ENCODE results near the gene FANCM. TPM values are rescaled to one million over a fixed set of nuclear protein-coding genes. Genes with fewer than 3 reads are reported as not detected.

Gene FANCM, protein sequence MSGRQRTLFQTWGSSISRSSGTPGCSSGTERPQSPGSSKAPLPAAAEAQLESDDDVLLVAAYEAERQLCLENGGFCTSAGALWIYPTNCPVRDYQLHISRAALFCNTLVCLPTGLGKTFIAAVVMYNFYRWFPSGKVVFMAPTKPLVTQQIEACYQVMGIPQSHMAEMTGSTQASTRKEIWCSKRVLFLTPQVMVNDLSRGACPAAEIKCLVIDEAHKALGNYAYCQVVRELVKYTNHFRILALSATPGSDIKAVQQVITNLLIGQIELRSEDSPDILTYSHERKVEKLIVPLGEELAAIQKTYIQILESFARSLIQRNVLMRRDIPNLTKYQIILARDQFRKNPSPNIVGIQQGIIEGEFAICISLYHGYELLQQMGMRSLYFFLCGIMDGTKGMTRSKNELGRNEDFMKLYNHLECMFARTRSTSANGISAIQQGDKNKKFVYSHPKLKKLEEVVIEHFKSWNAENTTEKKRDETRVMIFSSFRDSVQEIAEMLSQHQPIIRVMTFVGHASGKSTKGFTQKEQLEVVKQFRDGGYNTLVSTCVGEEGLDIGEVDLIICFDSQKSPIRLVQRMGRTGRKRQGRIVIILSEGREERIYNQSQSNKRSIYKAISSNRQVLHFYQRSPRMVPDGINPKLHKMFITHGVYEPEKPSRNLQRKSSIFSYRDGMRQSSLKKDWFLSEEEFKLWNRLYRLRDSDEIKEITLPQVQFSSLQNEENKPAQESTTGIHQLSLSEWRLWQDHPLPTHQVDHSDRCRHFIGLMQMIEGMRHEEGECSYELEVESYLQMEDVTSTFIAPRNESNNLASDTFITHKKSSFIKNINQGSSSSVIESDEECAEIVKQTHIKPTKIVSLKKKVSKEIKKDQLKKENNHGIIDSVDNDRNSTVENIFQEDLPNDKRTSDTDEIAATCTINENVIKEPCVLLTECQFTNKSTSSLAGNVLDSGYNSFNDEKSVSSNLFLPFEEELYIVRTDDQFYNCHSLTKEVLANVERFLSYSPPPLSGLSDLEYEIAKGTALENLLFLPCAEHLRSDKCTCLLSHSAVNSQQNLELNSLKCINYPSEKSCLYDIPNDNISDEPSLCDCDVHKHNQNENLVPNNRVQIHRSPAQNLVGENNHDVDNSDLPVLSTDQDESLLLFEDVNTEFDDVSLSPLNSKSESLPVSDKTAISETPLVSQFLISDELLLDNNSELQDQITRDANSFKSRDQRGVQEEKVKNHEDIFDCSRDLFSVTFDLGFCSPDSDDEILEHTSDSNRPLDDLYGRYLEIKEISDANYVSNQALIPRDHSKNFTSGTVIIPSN (N-terminal part only)
- 3.0 TPM for polyA plus RNA-seq (2012; ENCODE audit: low read depth, missing spikeins)

- peak; percentile 90 for FAIRE-seq
- DNase-seq (ENCODE audit: insufficient read length, low spot score), result peak; percentile 47
- TF ChIP-seq POU2F2 (IDR thresholded peaks at IDR 0.05; ENCODE audit: low read depth, low read length) (peak; percentile 73), POLR2A (IDR thresholded peaks at IDR 0.05; ENCODE audit: low read depth, low read length) (peak; percentile 74; the same call in 1 of the 2 replicates), TAF1 (IDR thresholded peaks at IDR 0.05; ENCODE audit: low read depth, low read length) (peak; percentile 60; the same call in 1 of the 2 replicates), PAX5 (IDR thresholded peaks at IDR 0.05; ENCODE audit: insufficient read depth, low read length, severe bottlenecking) (no peak), POLR2AphosphoS5 (IDR thresholded peaks at IDR 0.05; ENCODE audit: low read depth, low read length) (peak; percentile 75; the same call in 1 of the 2 replicates)
Measured at GRCh38 chr14:45135659-45136395, at the start of gene FANCM. FANCM (plus strand) TSS chr14:45135930; CDS start chr14:45136032, 102 bp downstream.

GRCh38 chr14:45089813-45090212 is 45.9 kb upstream of the FANCM start:
- TF ChIP-seq TAF1 (IDR thresholded peaks at IDR 0.05; ENCODE audit: low read depth, low read length), result no peak
- TF ChIP-seq PAX5 (IDR thresholded peaks at IDR 0.05; ENCODE audit: insufficient read depth, low read length, severe bottlenecking), result no peak
- TF ChIP-seq SPI1 (IDR thresholded peaks at IDR 0.05; ENCODE audit: low read depth, low read length), result no peak
- TF ChIP-seq POU2F2 (IDR thresholded peaks at IDR 0.05; ENCODE audit: low read depth, low read length), result no peak
- no peak for TF ChIP-seq POLR2A (IDR thresholded peaks at IDR 0.05; ENCODE audit: low read depth, low read length)
- FAIRE-seq (no peak), DNase-seq (ENCODE audit: insufficient read length, low spot score) (no peak)

DNA sequence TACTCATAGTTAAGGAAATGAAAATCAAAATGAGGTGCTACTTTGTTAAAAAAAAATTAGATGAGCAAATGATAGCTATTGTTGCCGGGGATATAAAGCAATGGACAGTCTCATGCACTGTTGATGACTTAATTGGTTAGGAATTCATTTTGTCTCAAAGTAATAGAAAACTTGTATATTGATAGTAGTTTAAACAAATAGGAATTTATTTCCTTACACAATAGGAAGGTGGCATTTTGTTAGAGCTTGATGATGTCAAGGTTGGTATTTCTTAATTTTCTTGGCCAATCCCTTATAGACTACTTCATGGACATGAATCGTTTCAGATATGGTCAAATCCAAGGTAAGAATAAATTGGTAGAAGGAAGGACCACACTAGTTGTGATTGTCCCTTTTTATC is 44.0 kb upstream of the FANCM start:
- TF ChIP-seq POU2F2 (IDR thresholded peaks at IDR 0.05; ENCODE audit: low read depth, low read length) (no peak), POLR2AphosphoS5 (IDR thresholded peaks at IDR 0.05; ENCODE audit: low read depth, low read length) (no peak), PAX5 (IDR thresholded peaks at IDR 0.05; ENCODE audit: insufficient read depth, low read length, severe bottlenecking) (no peak), TAF1 (IDR thresholded peaks at IDR 0.05; ENCODE audit: low read depth, low read length) (no peak), POLR2A (IDR thresholded peaks at IDR 0.05; ENCODE audit: low read depth, low read length) (no peak), SPI1 (IDR thresholded peaks at IDR 0.05; ENCODE audit: low read depth, low read length) (no peak)
- no peak for DNase-seq (ENCODE audit: insufficient read length, low spot score)
- FAIRE-seq, result no peak

- TF ChIP-seq TAF1 (IDR thresholded peaks at IDR 0.05; ENCODE audit: low read depth, low read length) (no peak), POLR2AphosphoS5 (IDR thresholded peaks at IDR 0.05; ENCODE audit: low read depth, low read length) (no peak), POLR2A (IDR thresholded peaks at IDR 0.05; ENCODE audit: low read depth, low read length) (no peak), SPI1 (IDR thresholded peaks at IDR 0.05; ENCODE audit: low read depth, low read length) (no peak), POU2F2 (IDR thresholded peaks at IDR 0.05; ENCODE audit: low read depth, low read length) (no peak)
- DNase-seq (ENCODE audit: insufficient read length, low spot score), result no peak
- no peak for FAIRE-seq
Measured at GRCh38 chr14:45094275-45094674, 41.5 kb upstream of the FANCM start.

- TF ChIP-seq POLR2A (IDR thresholded peaks at IDR 0.05; ENCODE audit: low read depth, low read length) (no peak), POLR2AphosphoS5 (IDR thresholded peaks at IDR 0.05; ENCODE audit: low read depth, low read length) (no peak), PAX5 (IDR thresholded peaks at IDR 0.05; ENCODE audit: insufficient read depth, low read length, severe bottlenecking) (no peak), POU2F2 (IDR thresholded peaks at IDR 0.05; ENCODE audit: low read depth, low read length) (no peak), SPI1 (IDR thresholded peaks at IDR 0.05; ENCODE audit: low read depth, low read length) (no peak), TAF1 (IDR thresholded peaks at IDR 0.05; ENCODE audit: low read depth, low read length) (no peak)
- DNase-seq (ENCODE audit: insufficient read length, low spot score), result no peak
- FAIRE-seq, result peak; percentile 65
Measured at GRCh38 chr14:45095143-45095542, 40.6 kb upstream of the FANCM start.

DNA sequence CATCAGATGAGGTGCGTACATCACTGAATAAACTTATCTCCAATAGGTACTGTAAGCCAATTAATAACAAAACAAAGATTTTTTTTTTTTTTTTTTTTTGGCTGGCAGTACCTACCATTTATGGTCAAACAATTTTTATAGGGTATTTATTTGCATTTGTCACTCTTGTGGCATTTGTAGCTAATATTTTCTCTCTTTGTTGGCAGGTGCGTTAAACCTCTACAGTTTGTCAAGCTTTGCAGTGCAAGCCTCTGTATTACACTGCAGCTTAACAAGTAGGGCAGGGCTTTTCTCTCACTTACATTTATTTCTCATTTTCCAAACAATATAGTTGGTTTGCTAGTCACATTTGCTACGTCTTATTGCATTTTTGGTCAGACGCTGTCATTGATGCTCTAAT is 39.5 kb upstream of the FANCM start:
- TF ChIP-seq PAX5 (IDR thresholded peaks at IDR 0.05; ENCODE audit: insufficient read depth, low read length, severe bottlenecking) (no peak), TAF1 (IDR thresholded peaks at IDR 0.05; ENCODE audit: low read depth, low read length) (no peak), POLR2A (IDR thresholded peaks at IDR 0.05; ENCODE audit: low read depth, low read length) (no peak), POU2F2 (IDR thresholded peaks at IDR 0.05; ENCODE audit: low read depth, low read length) (no peak), SPI1 (IDR thresholded peaks at IDR 0.05; ENCODE audit: low read depth, low read length) (no peak), POLR2AphosphoS5 (IDR thresholded peaks at IDR 0.05; ENCODE audit: low read depth, low read length) (no peak)
- DNase-seq (ENCODE audit: insufficient read length, low spot score), result no peak
- no peak for FAIRE-seq

- no peak for FAIRE-seq
- TF ChIP-seq POLR2AphosphoS5 (IDR thresholded peaks at IDR 0.05; ENCODE audit: low read depth, low read length) (no peak), POLR2A (IDR thresholded peaks at IDR 0.05; ENCODE audit: low read depth, low read length) (no peak), PAX5 (IDR thresholded peaks at IDR 0.05; ENCODE audit: insufficient read depth, low read length, severe bottlenecking) (no peak), SPI1 (IDR thresholded peaks at IDR 0.05; ENCODE audit: low read depth, low read length) (no peak), TAF1 (IDR thresholded peaks at IDR 0.05; ENCODE audit: low read depth, low read length) (no peak), POU2F2 (IDR thresholded peaks at IDR 0.05; ENCODE audit: low read depth, low read length) (no peak)
- DNase-seq (ENCODE audit: insufficient read length, low spot score), result no peak
Measured at GRCh38 chr14:45103806-45104205, 31.9 kb upstream of the FANCM start.

GRCh38 chr14:45104561-45104960 is 31.2 kb upstream of the FANCM start:
- no peak for TF ChIP-seq POLR2A (IDR thresholded peaks at IDR 0.05; ENCODE audit: low read depth, low read length)
- no peak for TF ChIP-seq POU2F2 (IDR thresholded peaks at IDR 0.05; ENCODE audit: low read depth, low read length)
- TF ChIP-seq TAF1 (IDR thresholded peaks at IDR 0.05; ENCODE audit: low read depth, low read length), result no peak
- TF ChIP-seq SPI1 (IDR thresholded peaks at IDR 0.05; ENCODE audit: low read depth, low read length), result no peak
- no peak for TF ChIP-seq POLR2AphosphoS5 (IDR thresholded peaks at IDR 0.05; ENCODE audit: low read depth, low read length)
- no peak for TF ChIP-seq PAX5 (IDR thresholded peaks at IDR 0.05; ENCODE audit: insufficient read depth, low read length, severe bottlenecking)
- DNase-seq (ENCODE audit: insufficient read length, low spot score) (no peak), FAIRE-seq (no peak)

All from GM12891 (cell line).